HEK293 (cell line): ENCODE measurements around the gene TIMP2.

Experiments
- CTCF ChIA-PET: fragments of 350-600 bp; formaldehyde crosslinking; extraction: SDS; loops from one replicate; lab custom pipeline; 2021; ENCODE audit warnings: antibody characterized with exemption; lab: Yijun Ruan, JAX
- POLR2A ChIA-PET: fragments of 300-600 bp; formaldehyde crosslinking; extraction: SDS; loops from one replicate; lab custom pipeline; 2020; ENCODE audit warnings: antibody characterized with exemption, inconsistent platforms; lab: Yijun Ruan, JAX
- H3K27ac ChIP-seq: fragments of 200-500 bp; sonication (Bioruptor generic); 2 replicates; pipeline ENCODE4 v1.5.1; 2014; ENCODE audit warnings: low read depth, low read length, control low read depth, inconsistent platforms; ENCODE audit errors: extremely low read depth
- H3K36me3 ChIP-seq, 2 experiments: fragments of 200-500 bp in 1 of 2; sonication (Bioruptor generic) in 1 of 2; 1 replicate in 1 of 2; 2 replicates in 1 of 2; pipeline ENCODE4 v1.5.1; 2014 to 2017; ENCODE audit warnings: inconsistent platforms in 2 of 2, low read length in 2 of 2; ENCODE audit not compliant: control insufficient read depth in 2 of 2, insufficient read depth in 1 of 2
- H3K4me1 ChIP-seq: fragments of 200-500 bp; sonication (Bioruptor generic); 2 replicates; pipeline ENCODE4 v1.5.1; 2014; ENCODE audit warnings: mild to moderate bottlenecking, low read length, inconsistent platforms; ENCODE audit not compliant: control insufficient read depth, insufficient read depth
- H3K4me3 ChIP-seq: 2 replicates; pipeline ENCODE4 v1.5.1; 2011; ENCODE audit warnings: low read depth, mild to moderate bottlenecking, control low read depth, low read length, moderate library complexity
- H3K9me3 ChIP-seq: fragments of 200-500 bp; sonication (Bioruptor generic); 2 replicates; pipeline ENCODE4 v1.5.1; 2014; ENCODE audit warnings: low read depth, low read length, inconsistent platforms; ENCODE audit not compliant: control insufficient read depth, insufficient read depth
- EGR2 ChIP-seq: fragments of 450-650 bp; formaldehyde crosslinking; IDR thresholded peaks from 2 replicates; pipeline ENCODE4 v1.5.1; 2016; ENCODE audit warnings: low read depth, missing biosample characterization, missing genetic modification characterization
- GLIS1 ChIP-seq: fragments of 450-650 bp; formaldehyde crosslinking; IDR thresholded peaks from 2 replicates; pipeline ENCODE4 v1.5.1; 2016; ENCODE audit warnings: missing biosample characterization, missing genetic modification characterization
- KLF17 ChIP-seq: fragments of 450-650 bp; formaldehyde crosslinking; IDR thresholded peaks from 2 replicates; pipeline ENCODE4 v1.5.1; 2016; ENCODE audit warnings: missing biosample characterization, missing genetic modification characterization
- PRDM10 ChIP-seq: fragments of 450-650 bp; formaldehyde crosslinking; IDR thresholded peaks from 2 replicates; pipeline ENCODE4 v1.5.1; 2016; ENCODE audit warnings: missing biosample characterization, missing genetic modification characterization
- PRDM4 ChIP-seq: fragments of 450-650 bp; formaldehyde crosslinking; IDR thresholded peaks from 2 replicates; pipeline ENCODE4 v1.5.1; 2017; ENCODE audit warnings: missing biosample characterization, missing genetic modification characterization
- TCF7L2 ChIP-seq: IDR thresholded peaks from 2 replicates; pipeline ENCODE4 v1.6.1; 2011; ENCODE audit warnings: low read depth, mild to moderate bottlenecking, inconsistent platforms, low read length, moderate library complexity, borderline replicate concordance
- YY2 ChIP-seq: fragments of 450-650 bp; formaldehyde crosslinking; IDR thresholded peaks from 2 replicates; pipeline ENCODE4 v1.5.1; 2016; ENCODE audit warnings: missing biosample characterization, missing genetic modification characterization
- ZEB2 ChIP-seq: fragments of 450-650 bp; formaldehyde crosslinking; IDR thresholded peaks from 2 replicates; pipeline ENCODE4 v1.5.1; 2016; ENCODE audit warnings: missing biosample characterization, missing genetic modification characterization
- ZFHX2 ChIP-seq: fragments of 450-650 bp; formaldehyde crosslinking; conservative IDR thresholded peaks from 2 replicates; pipeline ENCODE4 v1.5.1; 2016; ENCODE audit warnings: missing biosample characterization, missing genetic modification characterization
- ZNF341 ChIP-seq: fragments of 450-650 bp; formaldehyde crosslinking; IDR thresholded peaks from 2 replicates; pipeline ENCODE4; 2016; ENCODE audit warnings: low read depth, missing biosample characterization, missing genetic modification characterization
- ZNF366 ChIP-seq: fragments of 450-650 bp; formaldehyde crosslinking; conservative IDR thresholded peaks from 2 replicates; pipeline ENCODE4 v1.5.1; 2016; ENCODE audit warnings: missing biosample characterization, missing genetic modification characterization
- ZNF394 ChIP-seq: fragments of 450-650 bp; formaldehyde crosslinking; IDR thresholded peaks from 2 replicates; pipeline ENCODE4 v1.5.1; 2016; ENCODE audit warnings: missing biosample characterization, missing genetic modification characterization, mild to moderate bottlenecking, moderate library complexity, borderline replicate concordance
- ZNF600 ChIP-seq: fragments of 450-650 bp; formaldehyde crosslinking; IDR thresholded peaks from 2 replicates; pipeline ENCODE4 v1.5.1; 2016; ENCODE audit warnings: missing biosample characterization, missing genetic modification characterization
- ZNF629 ChIP-seq: fragments of 450-650 bp; formaldehyde crosslinking; IDR thresholded peaks from 2 replicates; pipeline ENCODE4 v1.5.1; 2017; ENCODE audit warnings: missing biosample characterization, missing genetic modification characterization
- ZNF677 ChIP-seq: fragments of 450-650 bp; IDR thresholded peaks from 2 replicates; pipeline ENCODE4 v1.5.0; 2018; ENCODE audit warnings: missing biosample characterization, mild to moderate bottlenecking, missing genetic modification characterization, moderate library complexity
- ZSCAN18 ChIP-seq: fragments of 450-650 bp; formaldehyde crosslinking; IDR thresholded peaks from 2 replicates; pipeline ENCODE4 v1.5.1; 2016; ENCODE audit warnings: missing biosample characterization, missing genetic modification characterization
- TF ChIP-seq, protein P1 (sequence below): fragments of 450-650 bp; formaldehyde crosslinking; IDR thresholded peaks from 2 replicates; pipeline ENCODE4 v1.5.1; 2016; ENCODE audit warnings: missing biosample characterization, missing genetic modification characterization
- TF ChIP-seq, protein P2 (sequence below): fragments of 450-650 bp; formaldehyde crosslinking; conservative IDR thresholded peaks from 2 replicates; pipeline ENCODE4 v1.5.1; 2016; ENCODE audit warnings: low read depth, missing biosample characterization, missing genetic modification characterization

TIMP2 gene

DNA sequence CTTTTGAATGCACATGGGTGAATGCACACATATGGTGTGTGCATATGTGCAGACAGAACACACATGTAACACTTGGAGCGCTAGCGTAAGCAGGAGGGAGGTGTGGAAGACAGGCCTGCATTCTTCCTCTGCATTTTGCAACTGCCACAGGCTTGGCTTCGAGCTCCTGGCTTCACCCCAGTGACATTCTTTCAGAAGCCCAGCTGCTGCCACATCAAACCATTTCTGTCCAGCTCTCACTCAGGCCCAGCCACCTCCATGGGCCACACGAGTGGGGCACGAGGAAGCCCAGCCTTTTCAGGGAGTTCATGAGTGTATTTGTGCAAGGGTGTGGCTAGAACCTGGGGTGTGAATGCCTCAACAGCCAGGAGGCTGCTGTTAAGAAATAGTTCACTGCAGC, 35.7 kb upstream of the TIMP2 start (continued):
- TF ChIP-seq, protein P1, sequence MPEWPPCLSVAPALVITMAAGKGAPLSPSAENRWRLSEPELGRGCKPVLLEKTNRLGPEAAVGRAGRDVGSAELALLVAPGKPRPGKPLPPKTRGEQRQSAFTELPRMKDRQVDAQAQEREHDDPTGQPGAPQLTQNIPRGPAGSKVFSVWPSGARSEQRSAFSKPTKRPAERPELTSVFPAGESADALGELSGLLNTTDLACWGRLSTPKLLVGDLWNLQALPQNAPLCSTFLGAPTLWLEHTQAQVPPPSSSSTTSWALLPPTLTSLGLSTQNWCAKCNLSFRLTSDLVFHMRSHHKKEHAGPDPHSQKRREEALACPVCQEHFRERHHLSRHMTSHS: no peak
- TF ChIP-seq ZNF394 (tag by site-specific recombination) (no peak), ZNF677 (tag by site-specific recombination) (no peak)

DNA sequence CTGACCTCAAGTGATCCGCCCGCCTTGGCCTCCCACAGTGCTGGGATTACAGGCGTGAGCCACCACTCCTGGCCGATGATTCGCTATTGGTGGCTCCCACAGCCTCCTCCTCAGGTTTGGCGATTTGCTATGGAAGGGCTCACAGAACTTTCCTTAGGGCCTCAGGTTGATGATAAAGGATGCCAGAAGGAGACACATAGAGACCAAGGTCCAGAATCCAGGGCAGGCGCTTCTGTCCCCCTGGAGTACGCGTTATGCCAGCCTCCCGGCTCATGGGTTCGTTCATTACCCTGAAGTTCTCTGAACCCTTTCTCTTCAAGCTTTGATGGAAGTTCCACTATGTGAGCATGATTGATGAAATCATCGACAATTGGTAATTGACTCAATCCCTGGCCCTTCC, 34.6 kb upstream of the TIMP2 start:
- Histone ChIP-seq H3K4me3 (no peak overlapping the region), H3K27ac (no peak overlapping the region), H3K9me3 (no peaks in the 10 kb centered on the region), H3K36me3 (no peaks in the 10 kb centered on the region), H3K4me1 (no peaks in the 10 kb centered on the region)
- ChIA-PET CTCF (interaction anchor here (0.5 to 6.8 kb wide), 5 partner anchors 12 to 107 kb away, joined by 3 to 58 read pairs (median 4); no protein-coding TSS in a partner anchor), POLR2A (no interaction called here)
- TF ChIP-seq ZNF341 (tag by site-specific recombination) (no peak), EGR2 (tag by site-specific recombination) (peak; percentile 37; the same call in 1 of the 2 replicates), ZFHX2 (peak; percentile 22; the same call in 1 of the 2 replicates)

GRCh38 chr17:78958641-78959127, 33.5 kb upstream of the TIMP2 start:
- no peaks in the 10 kb centered on the region for H3K9me3 ChIP-seq
- ChIA-PET POLR2A (interaction anchor here (0.6 kb wide), 1 partner anchor 240 kb away, joined by 3 read pairs; no protein-coding TSS in a partner anchor), CTCF (interaction anchor here (0.6 to 6.8 kb wide), 3 partner anchors 13 to 116 kb away, joined by 3 to 58 read pairs (median 3); no protein-coding TSS in a partner anchor)
- no peak overlapping the region for H3K27ac ChIP-seq
- no peaks in the 10 kb centered on the region for H3K36me3 ChIP-seq
- no peaks in the 10 kb centered on the region for H3K4me1 ChIP-seq
- no peak overlapping the region for H3K4me3 ChIP-seq
- TF ChIP-seq KLF17 (tag by site-specific recombination) (0 out of 2 replicates have a peak, but pooled peaks have one; percentile 29), ZNF366 (0 out of 2 replicates have a peak, but pooled peaks have one; percentile 25), YY2 (no peak), ZFHX2 (0 out of 2 replicates have a peak, but pooled peaks have one; percentile 31), GLIS1 (tag by site-specific recombination) (peak; percentile 43), TCF7L2 (no peak), EGR2 (tag by site-specific recombination) (peak; percentile 59), ZNF600 (tag by site-specific recombination) (0 out of 2 replicates have a peak, but pooled peaks have one; percentile 40), PRDM10 (tag by site-specific recombination) (peak; percentile 23; the same call in 1 of the 2 replicates), PRDM4 (tag by site-specific recombination) (no peak), ZEB2 (tag by site-specific recombination) (no peak), ZSCAN18 (tag by site-specific recombination) (no peak), ZNF629 (tag by site-specific recombination) (no peak)
- TF ChIP-seq, protein P2, sequence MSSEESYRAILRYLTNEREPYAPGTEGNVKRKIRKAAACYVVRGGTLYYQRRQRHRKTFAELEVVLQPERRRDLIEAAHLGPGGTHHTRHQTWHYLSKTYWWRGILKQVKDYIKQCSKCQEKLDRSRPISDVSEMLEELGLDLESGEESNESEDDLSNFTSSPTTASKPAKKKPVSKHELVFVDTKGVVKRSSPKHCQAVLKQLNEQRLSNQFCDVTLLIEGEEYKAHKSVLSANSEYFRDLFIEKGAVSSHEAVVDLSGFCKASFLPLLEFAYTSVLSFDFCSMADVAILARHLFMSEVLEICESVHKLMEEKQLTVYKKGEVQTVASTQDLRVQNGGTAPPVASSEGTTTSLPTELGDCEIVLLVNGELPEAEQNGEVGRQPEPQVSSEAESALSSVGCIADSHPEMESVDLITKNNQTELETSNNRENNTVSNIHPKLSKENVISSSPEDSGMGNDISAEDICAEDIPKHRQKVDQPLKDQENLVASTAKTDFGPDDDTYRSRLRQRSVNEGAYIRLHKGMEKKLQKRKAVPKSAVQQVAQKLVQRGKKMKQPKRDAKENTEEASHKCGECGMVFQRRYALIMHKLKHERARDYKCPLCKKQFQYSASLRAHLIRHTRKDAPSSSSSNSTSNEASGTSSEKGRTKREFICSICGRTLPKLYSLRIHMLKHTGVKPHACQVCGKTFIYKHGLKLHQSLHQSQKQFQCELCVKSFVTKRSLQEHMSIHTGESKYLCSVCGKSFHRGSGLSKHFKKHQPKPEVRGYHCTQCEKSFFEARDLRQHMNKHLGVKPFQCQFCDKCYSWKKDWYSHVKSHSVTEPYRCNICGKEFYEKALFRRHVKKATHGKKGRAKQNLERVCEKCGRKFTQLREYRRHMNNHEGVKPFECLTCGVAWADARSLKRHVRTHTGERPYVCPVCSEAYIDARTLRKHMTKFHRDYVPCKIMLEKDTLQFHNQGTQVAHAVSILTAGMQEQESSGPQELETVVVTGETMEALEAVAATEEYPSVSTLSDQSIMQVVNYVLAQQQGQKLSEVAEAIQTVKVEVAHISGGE: no peak
